CD14-positive monocyte (primary cell): ENCODE results near the gene STON1. TPM values are rescaled to one million over a fixed set of nuclear protein-coding genes. Genes with fewer than 3 reads are reported as not detected.

ENCODE experiments used
- DNase-seq, 3 donors: peaks; one replicate each; pipeline ENCODE4 v3.0.0-alpha.2; 2011 to 2022
- H2AFZ ChIP-seq: 2 replicates; pipeline ENCODE4 v1.6.0; 2012; ENCODE audit warnings: mild to moderate bottlenecking, low read depth, low read length, inconsistent platforms; ENCODE audit not compliant: insufficient read depth, poor library complexity, severe bottlenecking
- H3K27ac ChIP-seq, 2 donors: 1 replicate in 1 of 2; 2 replicates in 1 of 2; pipeline ENCODE4 v1.5.1; 2012 to 2013; ENCODE audit warnings: low read length in 2 of 2, control low read depth in 1 of 2, inconsistent platforms in 1 of 2, low read depth in 1 of 2, mild to moderate bottlenecking in 1 of 2
- H3K27me3 ChIP-seq, 2 donors: one replicate each; pipeline versions ENCODE4 v1.6.0 to v1.6.1; 2011 to 2013; ENCODE audit warnings: low read length in 2 of 2; ENCODE audit not compliant: control insufficient read depth in 2 of 2, insufficient read depth in 2 of 2
- H3K36me3 ChIP-seq, 2 donors: replicated peaks in 1 of 2; 1 replicate in 1 of 2; 2 replicates in 1 of 2; pipeline versions ENCODE4 v1.5.1 to v1.6.1; 2012 to 2013; ENCODE audit warnings: low read length in 2 of 2, control low read depth in 1 of 2, inconsistent platforms in 1 of 2, mild to moderate bottlenecking in 1 of 2; ENCODE audit not compliant: insufficient read depth in 2 of 2, control insufficient read depth in 1 of 2
- H3K4me1 ChIP-seq, 2 donors: 1 replicate in 1 of 2; 2 replicates in 1 of 2; pipeline versions ENCODE4 v1.5.1 to v1.6.1; 2012 to 2013; ENCODE audit warnings: low read length in 2 of 2, control low read depth in 1 of 2, inconsistent platforms in 1 of 2, mild to moderate bottlenecking in 1 of 2, moderate library complexity in 1 of 2; ENCODE audit not compliant: insufficient read depth in 2 of 2, control insufficient read depth in 1 of 2
- H3K4me2 ChIP-seq: replicated peaks from 2 replicates; pipeline ENCODE3; 2012; ENCODE audit warnings: low read length, moderate library complexity, mild to moderate bottlenecking; ENCODE audit not compliant: poor library complexity, severe bottlenecking; ENCODE audit errors: extremely low read depth
- H3K4me3 ChIP-seq, 3 experiments: fragments of 200-600 bp in 1 of 3; sonication (generic) in 1 of 3; replicated peaks in 1 of 3; 1 replicate in 2 of 3; 2 replicates in 1 of 3; pipeline ENCODE4 v1.5.1; 2011 to 2013; ENCODE audit warnings: low read length in 3 of 3, mild to moderate bottlenecking in 3 of 3, control low read depth in 2 of 3, low read depth in 2 of 3, inconsistent platforms in 1 of 3, moderate library complexity in 1 of 3
- H3K79me2 ChIP-seq: 2 replicates; pipeline ENCODE4 v1.6.0; 2012; ENCODE audit warnings: mild to moderate bottlenecking, control low read depth, inconsistent platforms, low read length, moderate library complexity; ENCODE audit not compliant: insufficient read depth
- H3K9ac ChIP-seq: 2 replicates; pipeline ENCODE4 v1.6.0; 2017; ENCODE audit warnings: low read length, mild to moderate bottlenecking; ENCODE audit not compliant: insufficient read depth, poor library complexity, severe bottlenecking
- H3K9me3 ChIP-seq, 2 donors: replicated peaks in 1 of 2; 1 replicate in 1 of 2; 2 replicates in 1 of 2; pipeline versions ENCODE4 v1.5.1 to v1.6.1; 2012 to 2013; ENCODE audit warnings: low read length in 2 of 2, control low read depth in 1 of 2; ENCODE audit not compliant: control insufficient read depth in 1 of 2, insufficient read depth in 1 of 2
- H4K20me1 ChIP-seq: 2 replicates; pipeline ENCODE4 v1.6.0; 2012; ENCODE audit warnings: mild to moderate bottlenecking, low read length, control low read depth, moderate library complexity; ENCODE audit not compliant: insufficient read depth
- H3K27ac Mint-ChIP-seq, 7 donors: one replicate each; pipeline ENCODE4 v1.8.0; 2020; ENCODE audit warnings: mild to moderate bottlenecking in 7 of 7, mixed read lengths in 7 of 7, moderate library complexity in 6 of 7, inconsistent platforms in 2 of 7
- H3K27me3 Mint-ChIP-seq, 3 donors: one replicate each; pipeline ENCODE4 v1.8.0; 2021 to 2022; ENCODE audit warnings: low read depth in 3 of 3, mild to moderate bottlenecking in 3 of 3, mixed read lengths in 3 of 3, moderate library complexity in 3 of 3, inconsistent platforms in 1 of 3
- H3K36me3 Mint-ChIP-seq, 2 donors: one replicate each; pipeline ENCODE4 v1.8.0; 2020; ENCODE audit warnings: mixed read lengths in 2 of 2, inconsistent platforms in 1 of 2, mild to moderate bottlenecking in 1 of 2
- H3K4me1 Mint-ChIP-seq: one replicate; pipeline ENCODE4 v1.8.0; 2020; ENCODE audit warnings: mild to moderate bottlenecking, mixed read lengths
- H3K4me3 Mint-ChIP-seq, 2 donors: one replicate each; pipeline ENCODE4 v1.8.0; 2020; ENCODE audit warnings: mild to moderate bottlenecking in 2 of 2, mixed read lengths in 2 of 2, moderate library complexity in 1 of 2
- H3K9me3 Mint-ChIP-seq, 7 donors: one replicate each; pipeline ENCODE4 v1.8.0; 2020 to 2022; ENCODE audit warnings: mixed read lengths in 7 of 7, mild to moderate bottlenecking in 6 of 7, moderate library complexity in 6 of 7, inconsistent platforms in 2 of 7
- CTCF ChIP-seq: fragments of 200-600 bp; IDR thresholded peaks from one replicate; pipeline ENCODE4 v1.8.0; 2022; ENCODE audit warnings: antibody characterized with exemption, mild to moderate bottlenecking
- WGBS: methylation state at CpG from one replicate; pipeline ENCODE4 v1.1.5; 2013; ENCODE audit warnings: missing lambda C conversion rate; ENCODE audit not compliant: insufficient coverage; 5-methylcytosine and 5-hydroxymethylcytosine counted together
- intact Hi-C, 2 donors: fragments of 100-400 bp; cut with micrococcal nuclease; formaldehyde crosslinking; loops; one replicate each; pipeline versions ENCODE4 v1.15.0 to v1.15.1; 2023
- polyA plus RNA-seq, 3 donors: library from polyadenylated mRNA; depleted of rRNA in 1 of 3; unstranded in 2 of 3; stranded (reverse) in 1 of 3; fragments of 300-500 nt in 2 of 3; fragments of >200 nt in 1 of 3; fragmentation: Illumina TruSeq in 2 of 3; gene quantifications; 1 replicate in 2 of 3; 2 replicates in 1 of 3; pipeline ENCODE4 v1.2.3, GENCODE V29; 2012 to 2021
- small RNA-seq: library from RNA; depleted of rRNA; stranded (forward); fragments of <200 nt; gene quantifications from one replicate; pipeline ENCODE3, GENCODE V24; 2012; ENCODE audit warnings: low read depth; ENCODE audit not compliant: insufficient read length

STON1 gene
- polyA plus RNA-seq, 3 donors, result 0.12 to 0.33 TPM; not detected in 1

- Mint-ChIP-seq H3K4me3 (no peak overlapping the region), H3K27me3 (peaks cover 2 to 5% (median 3%) of the 10 kb centered on the region in 3 donors), H3K27ac (no peak overlapping the region), H3K4me1 (no peaks in the 10 kb centered on the region), H3K9me3 (peaks cover 2 to 16% (median 5%) of the 10 kb centered on the region in 7 donors), H3K36me3 (no peaks in the 10 kb centered on the region)
- Histone ChIP-seq H3K9me3 (peaks cover 0 to 9% of the 10 kb centered on the region in 2 donors), H3K4me3 (no peak overlapping the region), H3K9ac (no peak overlapping the region), H2AFZ (no peak overlapping the region), H3K79me2 (no peaks in the 10 kb centered on the region), H3K27me3 (no peaks in the 10 kb centered on the region), H3K4me2 (no peak overlapping the region), H3K27ac (no peak overlapping the region), H3K4me1 (no peaks in the 10 kb centered on the region), H4K20me1 (no peaks in the 10 kb centered on the region), H3K36me3 (no peaks in the 10 kb centered on the region)
- WGBS, result 70% methylated on average over 1 of the region's 1 CpG
- DNase-seq, result no peak
- TF ChIP-seq CTCF, result no peak
- intact Hi-C loops, result no loop called here
These were observed 108.3 kb downstream of the STON1 start for GRCh38 chr2:48638261-48638660.

Small RNA genes lying within 50 kb of the gene (small RNA-seq; reads per million reads assigned to genes)
- gene RNU6-282P, result not detected
- not detected for gene TPT1P11

Other genes starting within 250 kb of the STON1 start
- 10 to 100 TPM; 26.5 to 57.7 (median 48.6) TPM for gene FOXN2, start 215.5 kb upstream of the STON1 start, polyA plus RNA-seq
- gene PPP1R21, start 89.4 kb upstream of the STON1 start, polyA plus RNA-seq, result 10 to 100 TPM; 11.8 to 26.7 (median 18.2) TPM
- gene GTF2A1L, start 87.7 kb downstream of the STON1 start, polyA plus RNA-seq, result not detected
- not detected for gene LHCGR, start 225.6 kb downstream of the STON1 start, polyA plus RNA-seq